Right forelimb (tissue), 1 donor: Measurements from ENCODE around the gene SQOR.

ENCODE experiments used
- DNase-seq: peaks from one replicate; pipeline ENCODE4 v3.0.0-alpha.2; 2018

Gene SQOR

DNA sequence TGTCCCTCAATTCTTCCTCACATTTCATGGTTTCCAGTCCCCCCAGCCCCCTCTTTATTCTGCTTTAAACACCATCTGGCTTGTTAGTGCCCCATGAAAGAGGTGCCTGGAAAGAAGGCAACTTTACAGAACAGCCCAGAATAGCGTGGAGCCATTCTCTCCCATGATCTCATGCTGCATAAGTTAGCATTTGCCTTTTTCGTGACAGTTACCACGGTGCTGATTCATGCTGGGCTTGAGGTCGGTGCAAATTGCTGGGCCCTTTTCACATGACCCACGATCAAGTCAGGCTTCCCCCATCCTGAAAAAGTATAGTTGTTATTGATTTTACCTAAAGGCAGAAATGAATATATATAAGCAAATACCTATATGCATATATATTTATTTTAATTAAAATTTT lies 29.6 kb downstream of the SQOR start:
- no peak for DNase-seq

DNA sequence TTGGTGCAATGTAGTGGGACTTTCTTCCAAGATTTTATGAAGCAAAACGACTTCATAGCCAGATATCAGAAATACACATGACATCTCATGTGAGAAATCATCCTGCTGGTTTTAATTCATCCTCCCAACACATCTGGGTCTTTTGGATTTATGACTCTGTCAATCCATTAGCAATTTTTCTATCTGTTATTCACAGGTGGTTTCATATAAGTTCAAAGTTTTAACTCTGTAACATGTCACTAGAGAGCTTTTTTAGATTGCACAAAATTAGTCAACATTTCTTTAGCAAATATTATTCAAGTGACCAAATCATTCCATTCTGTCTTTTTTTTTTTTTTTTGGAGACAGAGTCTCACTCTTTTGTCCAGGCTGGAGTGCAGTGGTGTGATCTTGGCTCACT lies 30.4 kb downstream of the SQOR start:
- no peak for DNase-seq

DNA sequence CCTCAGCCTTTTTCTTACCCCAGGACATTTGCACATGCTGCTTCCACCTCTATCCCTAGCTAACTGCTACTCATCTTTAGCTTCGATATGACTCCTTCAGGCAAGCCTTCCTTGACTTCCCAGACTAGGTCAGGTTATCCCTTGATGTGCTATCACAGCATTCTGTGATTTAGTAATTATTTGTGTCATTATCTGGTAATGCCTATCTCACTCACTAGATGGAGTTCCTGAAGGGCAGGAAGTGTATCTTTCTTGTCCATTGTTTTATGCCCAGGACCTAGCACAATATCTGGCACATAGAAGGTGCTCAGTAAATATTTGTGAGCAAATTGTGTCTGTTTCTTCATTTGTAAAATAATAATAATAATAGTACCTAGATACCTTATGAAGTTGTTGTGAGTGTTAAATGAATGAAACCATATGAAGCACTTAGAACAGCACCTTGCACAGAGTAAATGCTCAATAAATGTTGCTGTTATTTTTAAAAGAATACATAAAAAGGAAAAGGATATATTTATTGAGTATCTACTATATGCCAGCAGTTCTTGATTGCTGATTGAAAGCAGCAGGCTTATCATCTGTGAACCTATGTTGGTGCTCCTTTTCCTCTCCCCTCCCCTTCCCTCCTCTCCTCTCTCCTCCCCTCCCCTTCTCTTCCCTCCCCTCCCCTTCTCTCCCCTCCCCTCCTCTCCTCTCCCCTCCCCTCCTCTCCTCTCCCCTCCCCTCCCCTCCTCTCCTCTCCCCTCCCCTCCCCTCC lies 31.5 kb downstream of the SQOR start:
- no peak for DNase-seq

DNA sequence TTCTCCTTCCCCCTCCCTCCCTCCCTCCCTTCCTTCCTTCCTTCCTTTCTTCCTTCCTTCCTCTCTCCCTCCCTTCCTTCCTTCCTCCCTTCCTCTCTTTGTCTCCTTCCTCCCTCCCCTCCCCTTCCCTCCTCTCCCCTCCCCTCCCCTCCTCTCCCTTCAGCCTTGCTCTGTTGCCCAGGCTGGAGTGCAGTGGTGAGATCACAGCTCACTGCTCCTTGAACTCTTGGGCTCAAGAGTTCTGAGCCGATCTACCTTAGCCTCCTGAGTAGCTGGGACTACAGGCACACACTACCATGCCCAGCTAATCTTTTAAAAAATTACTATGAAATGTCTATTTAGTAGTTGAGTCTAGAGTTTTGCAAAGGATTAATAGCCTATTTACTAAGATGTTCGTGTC lies 32.2 kb downstream of the SQOR start:
- no peak for DNase-seq

DNA sequence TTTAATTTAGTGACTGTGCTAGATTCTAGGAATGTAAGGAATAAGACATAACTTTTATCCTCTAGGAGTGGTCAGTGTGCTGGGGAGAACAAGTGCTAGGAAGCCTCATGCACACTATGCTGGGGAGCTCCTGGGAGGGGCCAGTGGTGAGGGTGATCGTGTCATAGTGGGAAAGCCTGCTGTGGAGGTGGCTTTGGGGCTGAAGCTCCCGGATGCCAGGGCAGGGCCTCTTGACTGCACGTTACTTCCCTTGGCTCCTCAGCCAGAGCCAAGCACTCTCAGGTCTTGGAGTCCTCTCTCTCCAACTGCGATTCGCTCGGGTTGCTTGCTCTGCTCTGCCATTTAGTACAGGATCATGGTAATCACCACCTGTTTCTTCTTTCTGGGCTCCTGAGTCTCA lies 33.6 kb downstream of the SQOR start:
- DNase-seq, result no peak

DNA sequence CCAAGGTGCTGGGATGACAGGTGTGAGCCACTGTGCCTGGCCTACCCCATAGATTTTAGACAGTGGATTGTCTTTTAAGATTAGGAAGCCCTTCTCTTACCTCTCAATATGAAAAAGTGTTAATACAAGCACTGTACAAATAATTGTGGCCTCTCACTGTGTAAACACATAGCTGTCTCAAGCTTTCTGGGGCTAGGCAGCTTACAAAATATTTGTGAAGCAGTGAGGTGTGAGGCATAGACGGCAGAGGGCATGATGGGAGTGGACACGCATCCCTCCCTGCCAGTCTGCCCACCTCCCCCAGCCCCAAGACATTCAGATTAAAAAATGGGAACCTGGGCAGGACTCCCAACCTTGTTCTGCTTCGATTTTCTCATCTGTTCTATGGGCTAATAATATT lies 34.6 kb downstream of the SQOR start:
- no peak for DNase-seq

DNA sequence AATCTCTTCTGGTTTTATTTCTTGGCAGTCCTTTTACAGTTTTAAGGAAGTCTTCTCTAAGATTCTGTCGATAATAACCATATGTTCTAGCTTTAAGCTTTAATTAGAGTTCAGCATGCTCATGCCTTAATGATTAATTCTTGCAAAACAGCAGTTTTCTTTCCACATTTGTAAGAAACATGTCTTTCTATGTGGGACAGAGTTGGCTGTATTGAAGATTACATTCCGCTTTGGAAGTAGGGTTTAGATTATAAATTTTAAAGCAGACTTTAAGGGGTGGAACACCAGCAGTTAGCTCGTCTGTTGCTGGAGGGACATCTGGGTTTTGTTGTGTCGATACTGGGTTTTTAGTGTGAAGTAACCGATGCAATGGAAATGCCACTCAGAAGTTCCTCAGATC lies 35.3 kb downstream of the SQOR start:
- DNase-seq, result no peak

DNA sequence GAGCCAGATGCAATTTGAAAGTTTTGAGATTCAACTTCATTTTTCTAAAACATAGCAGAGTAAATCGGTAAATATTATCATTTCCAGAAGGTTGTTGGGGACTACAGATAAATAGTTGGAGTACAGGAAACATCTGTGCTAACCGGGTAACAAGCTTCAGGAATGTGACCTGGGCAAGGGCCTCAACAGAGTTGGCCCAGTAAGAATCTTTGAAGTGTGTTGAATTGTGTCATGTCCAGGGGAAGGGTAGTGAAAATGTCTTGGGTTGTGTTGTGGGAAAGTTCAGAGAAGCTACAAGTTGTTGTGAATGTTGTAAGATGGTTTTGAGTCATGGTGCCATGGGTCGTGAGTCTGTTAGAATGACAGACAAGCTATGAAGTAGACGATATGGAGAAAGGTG lies 35.7 kb downstream of the SQOR start:
- no peak for DNase-seq

DNA sequence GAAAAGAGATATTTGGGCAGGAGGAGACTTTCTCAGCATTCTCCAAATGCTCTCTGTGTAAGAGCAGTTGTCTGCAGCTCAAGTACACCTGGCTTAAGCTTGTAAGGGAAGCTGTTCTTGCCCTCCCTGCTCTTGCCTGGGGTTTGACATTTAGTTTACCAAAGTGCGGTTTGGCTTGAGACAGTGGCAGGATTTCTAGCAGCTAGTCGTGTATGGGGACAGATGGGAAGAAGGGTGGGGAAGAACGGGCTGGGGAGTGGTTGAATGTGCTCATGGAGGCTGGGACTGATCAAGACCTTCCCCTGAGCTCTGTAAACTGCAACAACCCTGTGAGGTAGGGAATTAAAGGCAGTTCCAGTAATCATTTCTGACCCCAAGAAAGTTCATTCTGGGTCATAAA lies 39.8 kb downstream of the SQOR start:
- DNase-seq, result no peak

DNA sequence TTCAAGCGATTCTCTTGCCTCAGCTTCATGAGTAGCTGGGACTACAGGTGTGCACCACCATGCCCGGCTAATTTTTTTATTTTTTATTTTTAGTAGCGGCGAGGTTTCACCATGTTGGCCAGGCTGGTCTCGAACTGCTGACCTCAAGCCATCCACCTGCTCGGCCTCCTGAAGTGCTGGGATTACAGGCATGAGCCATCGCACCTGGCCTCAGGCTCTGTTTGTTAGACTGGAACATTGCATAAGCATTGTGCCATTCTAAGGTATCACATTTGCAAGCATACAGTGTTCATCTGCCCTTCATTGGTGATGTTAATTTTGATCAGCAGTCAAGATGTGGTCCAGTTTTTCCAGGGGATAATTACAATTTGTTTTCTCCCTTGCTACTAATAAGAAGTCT lies 43.0 kb downstream of the SQOR start:
- DNase-seq, result no peak

DNA sequence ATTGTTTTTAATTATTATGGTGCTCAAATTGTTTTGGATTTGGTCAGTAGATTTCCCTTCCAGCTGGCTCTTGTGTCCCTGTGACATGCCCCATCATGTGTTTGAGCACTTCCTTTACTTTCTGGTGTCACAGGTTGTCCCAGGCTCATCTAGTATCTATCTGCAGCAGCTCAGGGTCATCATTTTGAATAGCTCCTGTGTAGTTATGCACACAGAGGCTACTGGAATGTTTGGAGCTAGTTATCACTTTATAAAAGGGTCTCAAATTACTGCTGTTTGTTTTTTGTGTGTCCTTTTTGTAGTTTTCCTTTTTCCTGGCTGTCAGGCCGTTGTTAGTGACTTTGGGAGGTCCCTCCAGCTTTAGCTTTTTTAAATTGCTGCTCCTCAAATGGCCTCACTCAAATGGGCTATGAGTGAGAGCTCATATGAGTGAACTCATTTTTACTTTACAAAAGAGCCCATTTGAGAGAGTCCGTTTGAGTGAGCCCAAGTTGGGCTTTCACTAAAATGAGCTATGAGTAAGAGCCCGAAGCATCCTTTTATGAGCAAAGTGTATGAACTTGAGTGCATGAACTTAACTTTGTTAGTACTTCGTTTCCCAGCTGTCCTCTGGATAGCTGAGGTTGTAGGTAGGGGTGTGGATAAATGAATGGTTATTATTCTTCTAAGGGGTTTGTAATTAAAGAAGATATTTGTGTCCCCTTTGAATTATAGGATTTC lies 43.8 kb downstream of the SQOR start:
- DNase-seq, result no peak

DNA sequence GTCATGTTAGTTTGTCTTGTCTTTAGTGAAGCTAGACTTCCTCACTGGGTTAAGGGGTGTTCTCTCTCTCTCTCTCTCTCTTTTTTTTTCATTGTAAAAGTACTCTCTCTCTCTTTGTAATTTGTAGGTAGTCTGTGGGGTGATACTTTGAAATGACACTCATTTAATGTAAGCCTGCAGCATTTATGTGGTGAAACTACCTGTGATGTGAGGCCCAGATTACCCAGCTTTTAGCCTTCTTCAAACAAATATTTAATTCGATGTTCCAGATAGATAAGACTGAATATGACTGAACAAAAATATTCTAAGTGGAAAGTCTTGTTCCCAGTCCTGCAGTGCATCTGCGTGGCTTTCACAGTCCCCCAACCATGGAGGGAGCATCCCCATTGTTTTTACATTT lies 49.7 kb downstream of the SQOR start:
- no peak for DNase-seq

DNA sequence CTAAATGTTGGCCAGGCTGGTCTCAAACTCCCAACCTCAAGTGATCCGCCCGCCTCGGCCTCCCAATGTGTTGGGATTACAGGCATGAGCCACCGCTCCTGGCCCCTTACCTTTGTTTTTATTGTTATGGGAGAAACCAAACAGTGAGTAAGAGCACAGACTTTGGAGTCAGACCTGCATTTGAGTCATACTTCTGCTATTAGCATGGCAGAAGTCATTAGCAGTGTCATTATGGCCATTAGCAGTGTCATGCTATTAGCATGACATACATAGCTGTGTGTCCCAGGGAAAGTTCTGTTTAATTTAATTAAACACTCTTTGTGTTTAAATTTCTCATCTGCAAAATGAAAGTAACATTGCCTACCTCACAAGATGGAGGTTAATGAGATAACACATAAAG lies 54.8 kb downstream of the SQOR start:
- DNase-seq, result no peak

DNA sequence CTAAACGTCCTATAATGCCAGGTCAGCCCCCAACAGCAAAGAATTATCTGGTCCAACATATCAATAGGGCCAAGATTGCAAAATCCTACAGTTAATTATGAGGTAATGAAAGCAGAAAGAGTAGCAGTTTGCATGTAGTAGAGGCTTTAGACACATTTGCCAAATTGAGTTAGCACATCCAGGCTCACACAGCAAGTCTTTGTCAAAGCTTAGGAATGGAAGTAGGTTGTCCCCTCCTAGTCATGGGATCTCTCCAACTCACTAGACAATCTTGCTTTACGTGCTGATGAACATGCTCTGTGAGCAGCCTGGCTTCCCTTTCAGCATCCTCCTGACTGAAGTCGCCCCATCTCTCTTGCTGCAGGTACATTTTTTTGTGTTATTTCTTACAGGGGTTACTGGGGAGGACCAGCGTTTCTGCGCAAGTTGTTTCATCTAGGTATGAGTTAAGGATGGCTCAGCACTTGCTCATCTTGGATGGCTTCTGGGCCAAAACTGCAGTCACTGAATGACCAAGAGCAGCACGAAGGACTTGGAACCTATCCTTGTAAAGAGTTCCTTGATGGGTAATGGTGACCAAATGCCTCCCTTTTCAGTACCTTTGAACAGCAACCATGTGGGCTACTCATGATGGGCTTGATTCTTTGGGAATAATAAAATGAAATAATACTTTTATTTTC lies 55.9 kb downstream of the SQOR start:
- no peak for DNase-seq

DNA sequence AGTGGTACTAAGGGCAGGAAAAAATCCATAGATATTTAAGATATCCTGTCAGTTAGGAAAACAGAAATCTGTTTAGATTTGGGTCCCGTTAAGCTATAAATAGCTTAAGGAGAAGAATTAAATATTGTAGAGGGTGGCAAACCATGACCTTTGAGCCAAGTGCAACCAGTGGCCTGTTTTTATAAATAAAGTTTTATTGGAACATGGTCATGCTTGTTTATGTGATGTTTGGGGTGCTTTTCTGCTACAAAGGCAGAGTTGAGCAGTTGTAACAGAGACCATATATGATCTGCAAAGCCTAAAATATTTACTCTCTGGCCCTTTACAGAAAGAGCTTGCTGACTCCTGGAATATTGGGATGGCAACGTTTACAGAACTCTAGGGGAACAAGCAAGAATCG lies 66.3 kb downstream of the SQOR start:
- no peak for DNase-seq

DNA sequence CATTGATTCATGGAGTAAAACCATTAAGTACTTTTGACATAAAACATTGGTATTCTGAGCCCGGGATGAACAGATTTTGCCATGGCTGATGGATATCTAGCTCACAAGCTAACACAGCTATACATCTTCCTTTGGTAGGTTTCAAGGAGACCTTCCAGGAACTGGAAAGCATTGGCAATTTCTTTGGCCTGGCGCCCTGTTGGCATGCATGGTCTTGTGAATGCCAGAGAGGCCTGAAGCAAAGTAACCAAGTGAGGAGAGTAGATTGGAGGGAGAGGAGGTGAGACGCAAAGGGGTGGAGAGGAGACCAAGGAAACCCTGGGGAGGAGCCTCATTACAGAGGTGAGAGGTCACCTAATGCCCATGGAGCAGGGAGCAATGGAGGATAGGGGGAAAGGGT lies 67.2 kb downstream of the SQOR start:
- DNase-seq, result no peak

DNA sequence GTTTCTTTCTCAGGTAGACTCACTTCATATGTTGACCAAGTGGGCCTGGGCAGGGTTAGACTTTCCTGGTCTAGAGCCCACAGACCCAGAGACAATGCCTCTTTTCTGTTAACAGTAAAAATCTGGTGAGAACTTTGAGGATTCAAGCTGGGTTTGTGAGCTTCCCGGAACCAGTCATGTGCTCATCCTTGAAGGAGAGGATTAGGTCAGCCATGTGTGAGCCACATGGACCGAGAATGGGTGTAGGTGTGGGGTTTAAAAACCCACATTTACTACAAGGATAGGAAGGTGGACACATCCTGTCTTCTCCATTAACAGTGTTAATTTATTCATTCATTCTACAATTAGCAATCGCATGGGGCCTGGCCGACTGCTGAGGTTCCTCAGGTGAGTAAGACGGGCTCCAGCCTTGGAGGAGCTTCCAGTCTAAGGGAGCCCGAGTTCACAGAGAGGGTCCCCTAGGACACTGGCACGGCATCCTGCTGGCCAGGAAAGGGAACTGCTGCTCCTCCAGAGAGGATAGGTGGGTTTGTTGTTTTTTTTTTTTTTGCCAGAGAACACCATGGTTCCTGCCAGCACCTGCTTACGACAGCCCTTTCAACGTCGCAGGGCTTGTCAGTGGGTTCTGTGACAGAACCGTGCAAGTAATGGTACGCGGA lies 69.0 kb downstream of the SQOR start:
- DNase-seq, result no peak

DNA sequence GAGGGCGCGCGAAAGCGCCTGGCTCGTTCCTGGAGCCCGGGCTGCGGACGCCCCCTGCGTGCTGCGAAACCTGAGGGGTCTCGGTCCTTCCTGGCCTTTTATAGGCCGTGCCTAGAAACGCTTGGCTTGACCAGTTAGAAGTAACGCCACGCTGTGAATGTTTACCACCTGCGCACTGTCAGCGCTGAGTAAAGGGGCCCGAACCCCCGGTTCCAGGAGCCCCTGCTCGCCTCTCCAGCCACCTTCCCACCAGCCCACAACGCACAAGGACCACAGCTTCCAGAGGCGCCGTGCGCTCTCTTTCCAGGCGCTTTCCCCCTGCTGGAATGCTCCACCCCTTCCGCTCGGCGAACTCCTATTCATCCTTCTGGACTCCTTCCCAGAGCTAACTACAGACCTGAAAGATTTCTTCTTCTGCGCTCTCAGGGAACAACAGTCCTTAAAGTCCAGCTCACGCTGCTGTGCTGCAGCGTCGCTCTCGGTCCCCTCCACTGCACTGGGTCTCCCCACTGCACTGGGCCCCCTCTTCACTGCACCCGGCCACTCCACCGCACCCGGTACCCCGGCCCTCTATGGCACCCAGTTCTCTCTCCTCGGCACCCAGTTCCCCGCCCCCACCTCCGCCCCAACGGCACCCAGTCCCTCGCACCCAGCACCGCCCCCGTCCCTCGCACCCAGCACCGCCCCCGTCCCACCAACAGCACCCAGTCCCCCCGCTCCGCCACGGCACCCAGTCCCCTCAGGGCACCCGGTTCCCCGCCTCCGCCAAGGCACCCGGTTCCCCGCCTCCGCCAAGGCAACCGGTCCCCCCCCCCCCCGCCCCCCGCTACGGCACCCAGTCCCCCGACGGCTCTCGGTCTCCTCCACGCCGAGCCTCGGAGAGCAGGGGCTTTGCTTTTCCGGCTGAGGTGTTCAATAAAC lies 69.8 kb downstream of the SQOR start:
- DNase-seq, result no peak

DNA sequence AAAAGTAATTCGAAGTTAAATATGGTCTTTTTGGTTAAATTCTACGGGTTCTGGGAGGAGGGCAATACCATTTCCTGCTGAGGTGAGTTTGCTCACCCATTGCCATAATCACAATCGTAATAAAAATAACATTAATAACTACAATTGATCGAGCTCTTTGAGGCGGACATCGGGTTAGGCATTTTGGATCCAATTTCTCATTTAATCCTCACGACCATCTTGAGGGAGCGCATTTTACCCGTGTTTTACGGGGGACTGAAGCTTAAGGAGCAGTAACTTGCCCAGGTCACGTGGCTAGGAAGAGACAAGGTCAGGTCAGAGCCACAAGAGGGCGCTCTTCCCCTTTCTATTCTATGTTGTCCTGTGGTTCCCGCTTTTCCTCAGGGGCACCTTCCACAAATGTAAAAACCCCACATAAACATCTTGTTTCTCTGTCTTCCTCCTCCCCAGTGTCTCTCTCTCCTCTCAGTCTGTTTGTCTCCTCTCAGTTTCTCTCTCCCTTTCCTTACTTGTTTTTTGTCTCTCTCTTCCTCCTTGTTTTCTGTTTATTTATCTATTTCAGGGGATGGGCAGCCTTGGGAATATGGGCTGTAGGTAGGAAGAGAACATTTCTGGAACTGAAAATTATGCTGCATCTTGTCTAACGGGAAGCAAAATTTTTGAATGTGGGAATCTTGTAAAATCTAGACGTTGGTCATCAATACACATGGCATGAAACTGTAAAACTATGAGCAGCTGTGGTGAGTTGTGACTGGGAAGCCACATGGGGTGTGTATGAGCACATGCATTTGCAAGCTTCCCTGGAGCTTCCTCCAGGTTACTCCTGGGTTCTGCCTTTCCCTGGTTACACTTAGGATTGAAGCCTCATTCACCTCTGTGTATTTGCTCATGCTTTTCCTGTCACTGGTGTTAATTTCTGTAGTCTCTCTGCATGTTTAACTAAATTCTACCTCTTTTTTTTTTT lies 71.0 kb downstream of the SQOR start:
- peak; percentile 87 for DNase-seq

DNA sequence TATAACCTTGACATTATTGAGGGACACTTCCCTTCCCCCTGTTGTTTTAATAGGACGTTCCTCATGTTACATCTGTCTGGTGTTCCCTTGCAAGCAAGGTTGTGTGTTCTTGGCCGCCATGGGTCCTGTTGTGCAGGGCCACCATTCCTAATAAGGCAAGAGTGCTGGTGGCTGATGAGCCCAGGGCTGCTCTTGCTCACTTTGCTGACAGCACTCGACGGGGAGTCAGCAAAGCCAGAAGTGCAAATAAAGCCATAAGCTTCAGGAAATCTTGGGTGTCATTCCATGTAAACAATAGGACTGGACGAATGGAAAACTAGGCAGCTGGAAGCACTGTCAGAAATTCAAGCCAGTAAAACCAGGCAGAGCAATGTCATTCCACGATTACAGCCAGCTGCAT lies 75.8 kb downstream of the SQOR start:
- no peak for DNase-seq
